ENCODE results near the gene SLC27A3.

GRCh38 chr1:153763365-153764225 is 11.6 kb upstream of the SLC27A3 start:
- TF ChIP-seq CTCF (IDR thresholded peaks at IDR 0.05; ENCODE audit: low read length) (no peak), EZH2 (optimal IDR thresholded peaks at IDR 0.05; ENCODE audit: low read depth, low read length) (no peak)

Data from MM.1S (cell line).